HCT116 (cell line): ENCODE measurements around the gene TRIM5. TPM values are rescaled to one million over a fixed set of nuclear protein-coding genes. Genes with fewer than 3 reads are reported as not detected.

Source experiments
- ATAC-seq: fragments of 200-7000 bp; cut with Tn5 transposase; 2 replicates; pipeline ENCODE4 v1.9.1; 2020; ENCODE audit warnings: mild to moderate bottlenecking, moderate library complexity
- BruUV-seq: library from RNA; stranded (reverse); fragments of 400-500 nt; replicated peaks from 2 replicates; lab custom pipeline; 2021; lab: Mats Ljungman, UMichigan
- CTCF ChIA-PET: fragments of 300-600 bp; sonication (Branson Sonifier 250); formaldehyde crosslinking; loops from one replicate; lab custom pipeline; 2021; ENCODE audit warnings: antibody characterized with exemption; lab: Charles Lee
- POLR2A ChIA-PET: fragments of 300-600, 350-600 bp; sonication (Branson Sonifier 250); formaldehyde crosslinking; loops from one replicate; lab custom pipeline; 2021; ENCODE audit warnings: antibody characterized with exemption; lab: Charles Lee
- RAD21 ChIA-PET, 2 experiments: fragments of 300-600 bp; sonication (Branson Sonifier 250); formaldehyde crosslinking; loops; one replicate each; lab custom pipeline; 2023; ENCODE audit warnings: low total read pairs in 2 of 2; ENCODE audit not compliant: uncharacterized antibody in 2 of 2, unreplicated experiment in 2 of 2, low non-redundant PET in 1 of 2; lab: Charles Lee
- DNase-seq: peaks from one replicate; pipeline ENCODE4 v3.0.0-alpha.2; 2010; ENCODE audit warnings: low read depth, low spot score
- H2AFZ ChIP-seq: fragments of 200-600 bp; shearing (Covaris generic), sonication (generic); 2 replicates; pipeline ENCODE4 v1.6.1; 2017; ENCODE audit warnings: low read depth, mixed run types, mixed read lengths, antibody characterized with exemption, low read length; ENCODE audit not compliant: poor library complexity, severe bottlenecking
- H3K27ac ChIP-seq: 2 replicates; pipeline ENCODE4 v1.5.1; 2012; ENCODE audit warnings: low read depth, low read length
- H3K27me3 ChIP-seq: fragments of 200-600 bp; sonication (generic); 2 replicates; pipeline ENCODE4 v1.6.1; 2016; ENCODE audit warnings: mixed run types, low read length, mixed read lengths; ENCODE audit not compliant: insufficient read depth
- H3K36me3 ChIP-seq, 2 experiments: fragments of 200-500 bp in 1 of 2; fragments of 200-600 bp in 1 of 2; sonication (Bioruptor generic) in 1 of 2; sonication (generic) in 1 of 2; 2 replicates each; pipeline versions ENCODE4 v1.5.1 to v1.6.1; 2014 to 2016; ENCODE audit warnings: low read length in 2 of 2, inconsistent platforms in 1 of 2, mixed read lengths in 1 of 2, mixed run types in 1 of 2; ENCODE audit not compliant: insufficient read depth in 2 of 2, control insufficient read depth in 1 of 2
- H3K4me1 ChIP-seq, 2 experiments: fragments of 200-600 bp in 1 of 2; sonication (generic) in 1 of 2; 2 replicates each; pipeline versions ENCODE4 v1.5.1 to v1.6.1; 2012 to 2017; ENCODE audit warnings: low read length in 2 of 2, inconsistent platforms in 1 of 2, mild to moderate bottlenecking in 1 of 2, mixed read lengths in 1 of 2, mixed run types in 1 of 2, moderate library complexity in 1 of 2; ENCODE audit not compliant: insufficient read depth in 2 of 2, control insufficient read depth in 1 of 2
- H3K4me2 ChIP-seq: fragments of 200-600 bp; sonication (generic); 2 replicates; pipeline ENCODE4 v1.6.1; 2017; ENCODE audit warnings: mixed run types, low read length, mixed read lengths
- H3K4me3 ChIP-seq, 2 experiments: fragments of 200-600 bp in 1 of 2; sonication (generic) in 1 of 2; replicated peaks in 1 of 2; 2 replicates each; pipeline ENCODE4 v1.5.1; 2011 to 2016; ENCODE audit warnings: low read length in 2 of 2, control low read depth in 1 of 2, low read depth in 1 of 2, mild to moderate bottlenecking in 1 of 2, mixed read lengths in 1 of 2, mixed run types in 1 of 2
- H3K79me2 ChIP-seq: fragments of 200-600 bp; sonication (generic); 2 replicates; pipeline ENCODE4 v1.6.1; 2017; ENCODE audit warnings: mild to moderate bottlenecking, mixed run types, low read length, moderate library complexity, mixed read lengths; ENCODE audit not compliant: insufficient read depth
- H3K9ac ChIP-seq: fragments of 200-600 bp; sonication (generic); 2 replicates; pipeline ENCODE4 v1.6.1; 2016; ENCODE audit warnings: low read length, mixed read lengths
- H3K9me2 ChIP-seq: fragments of 200-600 bp; sonication (generic), shearing (Covaris generic); 2 replicates; pipeline ENCODE4 v1.6.1; 2017; ENCODE audit warnings: mixed run types, mild to moderate bottlenecking, moderate library complexity; ENCODE audit not compliant: insufficient read depth
- H3K9me3 ChIP-seq, 2 experiments: fragments of 200-500 bp in 1 of 2; fragments of 200-600 bp in 1 of 2; sonication (Bioruptor generic) in 1 of 2; sonication (generic) in 1 of 2; 2 replicates each; pipeline ENCODE4 v1.6.1; 2014 to 2017; ENCODE audit warnings: low read length in 2 of 2, mixed read lengths in 2 of 2, inconsistent platforms in 1 of 2, low read depth in 1 of 2, mild to moderate bottlenecking in 1 of 2, mixed run types in 1 of 2, moderate library complexity in 1 of 2; ENCODE audit not compliant: control insufficient read depth in 1 of 2, insufficient read depth in 1 of 2
- H4K20me1 ChIP-seq: fragments of 200-600 bp; sonication (generic), shearing (Covaris generic); 2 replicates; pipeline ENCODE4 v1.6.1; 2017; ENCODE audit warnings: mixed run types, mild to moderate bottlenecking, moderate library complexity; ENCODE audit not compliant: insufficient read depth
- CBX3 ChIP-seq: IDR thresholded peaks from 2 replicates; pipeline ENCODE4 v1.6.1; 2012; ENCODE audit warnings: low read depth
- CEBPB ChIP-seq: IDR thresholded peaks from 2 replicates; pipeline ENCODE4 v1.6.1; 2012; ENCODE audit warnings: low read depth
- EGR1 ChIP-seq: IDR thresholded peaks from 2 replicates; pipeline ENCODE4 v1.6.1; 2012; ENCODE audit warnings: low read depth
- ELF1 ChIP-seq: IDR thresholded peaks from 2 replicates; pipeline ENCODE4 v1.6.1; 2012; ENCODE audit warnings: low read depth, borderline replicate concordance
- EZH2 ChIP-seq: fragments of 200-600 bp; sonication (generic); IDR thresholded peaks from 2 replicates; pipeline ENCODE4 v1.6.1; 2017; ENCODE audit warnings: antibody characterized with exemption, mixed run types
- EZH2phosphoT487 ChIP-seq: fragments of 200-600 bp; IDR thresholded peaks from 2 replicates; pipeline ENCODE4 v1.6.1; 2018; ENCODE audit warnings: antibody characterized with exemption, borderline replicate concordance
- JUND ChIP-seq: IDR thresholded peaks from 2 replicates; pipeline ENCODE4 v1.6.1; 2012
- POLR2A ChIP-seq: IDR thresholded peaks from 2 replicates; pipeline ENCODE4 v1.7.0; 2011; ENCODE audit warnings: borderline replicate concordance; ENCODE audit not compliant: insufficient read depth, insufficient read length; ENCODE audit errors: extremely low read depth
- POLR2AphosphoS5 ChIP-seq: IDR thresholded peaks from 2 replicates; pipeline ENCODE4 v1.6.1; 2011; ENCODE audit warnings: mild to moderate bottlenecking, low read depth, low read length, moderate library complexity
- RAD21 ChIP-seq: IDR thresholded peaks from 2 replicates; pipeline ENCODE4 v1.6.1; 2012; ENCODE audit warnings: low read depth, mild to moderate bottlenecking
- SIN3A ChIP-seq: IDR thresholded peaks from 2 replicates; pipeline ENCODE4 v1.6.1; 2012; ENCODE audit warnings: low read depth
- SP1 ChIP-seq: IDR thresholded peaks from 2 replicates; pipeline ENCODE4 v1.6.1; 2012; ENCODE audit warnings: low read depth
- SRF ChIP-seq: IDR thresholded peaks from 2 replicates; pipeline ENCODE4 v1.6.1; 2012; ENCODE audit warnings: low read depth
- TCF7L2 ChIP-seq: IDR thresholded peaks from 2 replicates; pipeline ENCODE4 v1.7.0; 2011; ENCODE audit warnings: borderline replicate concordance, inconsistent platforms; ENCODE audit not compliant: insufficient read depth, insufficient read length; ENCODE audit errors: extremely low read depth
- YY1 ChIP-seq: IDR thresholded peaks from 2 replicates; pipeline ENCODE4 v1.6.1; 2011; ENCODE audit warnings: low read length, low read depth, moderate library complexity, mild to moderate bottlenecking; ENCODE audit not compliant: insufficient replicate concordance; ENCODE audit errors: extremely low read depth
- ZFX ChIP-seq: fragments of 450-650 bp; IDR thresholded peaks from 2 replicates; pipeline ENCODE4 v1.6.1; 2017
- ZNF274 ChIP-seq: fragments of 200-500 bp; sonication (Bioruptor generic); IDR thresholded peaks from 2 replicates; pipeline ENCODE4 v1.6.1; 2014; ENCODE audit warnings: mild to moderate bottlenecking, low read depth, low read length, inconsistent platforms
- intact Hi-C: fragments of 100-400 bp; cut with micrococcal nuclease; formaldehyde crosslinking; loops from 2 replicates; pipeline ENCODE4 v1.10.0; 2022
- total RNA-seq: library from RNA; stranded (reverse); gene quantifications from one replicate; pipeline ENCODE4 v1.2.1, GENCODE V29; 2021; ENCODE audit not compliant: unreplicated experiment
- TF ChIP-seq, protein P1 (sequence below), 3 experiments: fragments of 200-600 bp in 1 of 3; sonication (generic) in 1 of 3; IDR thresholded peaks in 2 of 3; conservative IDR thresholded peaks in 1 of 3; 2 replicates each; pipeline ENCODE4 v1.5.1; 2012 to 2017; ENCODE audit warnings: low read depth in 2 of 3, low read length in 2 of 3, antibody characterized with exemption in 1 of 3, borderline replicate concordance in 1 of 3, control low read depth in 1 of 3, mild to moderate bottlenecking in 1 of 3, mixed read lengths in 1 of 3, mixed run types in 1 of 3, moderate library complexity in 1 of 3; ENCODE audit not compliant: insufficient read depth in 1 of 3
- TF ChIP-seq, protein P2 (sequence below): IDR thresholded peaks from 2 replicates; pipeline ENCODE4 v1.6.1; 2012; ENCODE audit warnings: low read depth
- TF ChIP-seq, protein P3 (sequence below): IDR thresholded peaks from 2 replicates; pipeline ENCODE4 v1.6.1; 2011; ENCODE audit warnings: mild to moderate bottlenecking, low read length, moderate library complexity; ENCODE audit not compliant: insufficient replicate concordance; ENCODE audit errors: extremely low read depth

TRIM5 gene
- total RNA-seq, 1 experiment from 2014 or later = 13.7 TPM

DNA sequence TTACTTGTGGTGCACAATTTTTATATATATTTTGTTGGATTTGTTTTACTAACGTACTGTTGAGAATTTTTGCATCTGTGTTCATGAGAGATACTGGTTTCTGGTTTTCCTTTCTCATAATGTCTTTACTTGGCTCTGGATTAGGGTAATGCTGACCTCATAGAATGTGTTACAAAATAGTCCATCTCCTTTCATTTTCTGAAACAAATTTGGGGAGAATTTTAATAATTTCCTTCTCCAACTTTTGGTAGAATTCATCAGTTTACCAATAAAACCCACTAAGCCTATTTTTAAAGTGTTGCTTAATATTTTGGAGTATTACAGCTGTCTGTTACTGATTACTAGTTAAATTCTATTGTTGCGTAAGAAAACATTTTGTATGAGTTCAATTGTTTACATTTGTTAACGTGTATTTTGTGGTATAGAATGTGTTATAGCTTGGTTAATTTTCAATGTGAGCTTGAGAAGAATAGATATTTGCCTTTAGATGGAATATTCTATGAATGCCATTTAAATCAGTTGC, 16.2 kb upstream of the TRIM5 start:
- no peaks in the 10 kb centered on the region for H4K20me1 ChIP-seq
- BruUV-seq = no TSS peak
- ATAC-seq (no peak), DNase-seq (no peak)
- no peak overlapping the region for H2AFZ ChIP-seq
- intact Hi-C loops = no loop called here
- H3K79me2 ChIP-seq = no peaks in the 10 kb centered on the region
- no peak overlapping the region for H3K4me3 ChIP-seq
- POLR2A ChIA-PET = interaction anchor here (1.3 kb wide), 1 partner anchor 16 kb away, joined by 3 read pairs; the partner anchor contains the start of gene TRIM5
- no peaks in the 10 kb centered on the region for H3K36me3 ChIP-seq
- H3K9ac ChIP-seq = no peak overlapping the region
- CTCF ChIA-PET = no interaction called here
- RAD21 ChIA-PET = no interaction called here
- H3K9me3 ChIP-seq = no peaks in the 10 kb centered on the region
- TF ChIP-seq POLR2AphosphoS5 (no peak), EZH2phosphoT487 (no peak), ELF1 (no peak), CBX3 (no peak), CEBPB (no peak), SRF (no peak), SIN3A (no peak), ZFX (no peak), ZNF274 (no peak), EZH2 (no peak), RAD21 (no peak), POLR2A (no peak), JUND (no peak), EGR1 (no peak), TCF7L2 (no peak), YY1 (no peak), SP1 (no peak)
- TF ChIP-seq, protein P1, sequence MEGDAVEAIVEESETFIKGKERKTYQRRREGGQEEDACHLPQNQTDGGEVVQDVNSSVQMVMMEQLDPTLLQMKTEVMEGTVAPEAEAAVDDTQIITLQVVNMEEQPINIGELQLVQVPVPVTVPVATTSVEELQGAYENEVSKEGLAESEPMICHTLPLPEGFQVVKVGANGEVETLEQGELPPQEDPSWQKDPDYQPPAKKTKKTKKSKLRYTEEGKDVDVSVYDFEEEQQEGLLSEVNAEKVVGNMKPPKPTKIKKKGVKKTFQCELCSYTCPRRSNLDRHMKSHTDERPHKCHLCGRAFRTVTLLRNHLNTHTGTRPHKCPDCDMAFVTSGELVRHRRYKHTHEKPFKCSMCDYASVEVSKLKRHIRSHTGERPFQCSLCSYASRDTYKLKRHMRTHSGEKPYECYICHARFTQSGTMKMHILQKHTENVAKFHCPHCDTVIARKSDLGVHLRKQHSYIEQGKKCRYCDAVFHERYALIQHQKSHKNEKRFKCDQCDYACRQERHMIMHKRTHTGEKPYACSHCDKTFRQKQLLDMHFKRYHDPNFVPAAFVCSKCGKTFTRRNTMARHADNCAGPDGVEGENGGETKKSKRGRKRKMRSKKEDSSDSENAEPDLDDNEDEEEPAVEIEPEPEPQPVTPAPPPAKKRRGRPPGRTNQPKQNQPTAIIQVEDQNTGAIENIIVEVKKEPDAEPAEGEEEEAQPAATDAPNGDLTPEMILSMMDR (IDR thresholded peaks at IDR 0.05 in 2 of 3, conservative IDR thresholded peaks at IDR 0.05 in 1 of 3; ENCODE audit: borderline replicate concordance in 1 of 3, insufficient read depth in 1 of 3, low read depth in 2 of 3, low read length in 2 of 3) = no peak
- TF ChIP-seq, protein P2, sequence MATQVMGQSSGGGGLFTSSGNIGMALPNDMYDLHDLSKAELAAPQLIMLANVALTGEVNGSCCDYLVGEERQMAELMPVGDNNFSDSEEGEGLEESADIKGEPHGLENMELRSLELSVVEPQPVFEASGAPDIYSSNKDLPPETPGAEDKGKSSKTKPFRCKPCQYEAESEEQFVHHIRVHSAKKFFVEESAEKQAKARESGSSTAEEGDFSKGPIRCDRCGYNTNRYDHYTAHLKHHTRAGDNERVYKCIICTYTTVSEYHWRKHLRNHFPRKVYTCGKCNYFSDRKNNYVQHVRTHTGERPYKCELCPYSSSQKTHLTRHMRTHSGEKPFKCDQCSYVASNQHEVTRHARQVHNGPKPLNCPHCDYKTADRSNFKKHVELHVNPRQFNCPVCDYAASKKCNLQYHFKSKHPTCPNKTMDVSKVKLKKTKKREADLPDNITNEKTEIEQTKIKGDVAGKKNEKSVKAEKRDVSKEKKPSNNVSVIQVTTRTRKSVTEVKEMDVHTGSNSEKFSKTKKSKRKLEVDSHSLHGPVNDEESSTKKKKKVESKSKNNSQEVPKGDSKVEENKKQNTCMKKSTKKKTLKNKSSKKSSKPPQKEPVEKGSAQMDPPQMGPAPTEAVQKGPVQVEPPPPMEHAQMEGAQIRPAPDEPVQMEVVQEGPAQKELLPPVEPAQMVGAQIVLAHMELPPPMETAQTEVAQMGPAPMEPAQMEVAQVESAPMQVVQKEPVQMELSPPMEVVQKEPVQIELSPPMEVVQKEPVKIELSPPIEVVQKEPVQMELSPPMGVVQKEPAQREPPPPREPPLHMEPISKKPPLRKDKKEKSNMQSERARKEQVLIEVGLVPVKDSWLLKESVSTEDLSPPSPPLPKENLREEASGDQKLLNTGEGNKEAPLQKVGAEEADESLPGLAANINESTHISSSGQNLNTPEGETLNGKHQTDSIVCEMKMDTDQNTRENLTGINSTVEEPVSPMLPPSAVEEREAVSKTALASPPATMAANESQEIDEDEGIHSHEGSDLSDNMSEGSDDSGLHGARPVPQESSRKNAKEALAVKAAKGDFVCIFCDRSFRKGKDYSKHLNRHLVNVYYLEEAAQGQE = no peak
- TF ChIP-seq, protein P3, sequence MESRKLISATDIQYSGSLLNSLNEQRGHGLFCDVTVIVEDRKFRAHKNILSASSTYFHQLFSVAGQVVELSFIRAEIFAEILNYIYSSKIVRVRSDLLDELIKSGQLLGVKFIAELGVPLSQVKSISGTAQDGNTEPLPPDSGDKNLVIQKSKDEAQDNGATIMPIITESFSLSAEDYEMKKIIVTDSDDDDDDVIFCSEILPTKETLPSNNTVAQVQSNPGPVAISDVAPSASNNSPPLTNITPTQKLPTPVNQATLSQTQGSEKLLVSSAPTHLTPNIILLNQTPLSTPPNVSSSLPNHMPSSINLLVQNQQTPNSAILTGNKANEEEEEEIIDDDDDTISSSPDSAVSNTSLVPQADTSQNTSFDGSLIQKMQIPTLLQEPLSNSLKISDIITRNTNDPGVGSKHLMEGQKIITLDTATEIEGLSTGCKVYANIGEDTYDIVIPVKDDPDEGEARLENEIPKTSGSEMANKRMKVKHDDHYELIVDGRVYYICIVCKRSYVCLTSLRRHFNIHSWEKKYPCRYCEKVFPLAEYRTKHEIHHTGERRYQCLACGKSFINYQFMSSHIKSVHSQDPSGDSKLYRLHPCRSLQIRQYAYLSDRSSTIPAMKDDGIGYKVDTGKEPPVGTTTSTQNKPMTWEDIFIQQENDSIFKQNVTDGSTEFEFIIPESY = no peak
- H3K4me2 ChIP-seq = no peak overlapping the region
- no peaks in the 10 kb centered on the region for H3K4me1 ChIP-seq
- H3K27ac ChIP-seq = no peak overlapping the region
- H3K9me2 ChIP-seq = no peaks in the 10 kb centered on the region
- H3K27me3 ChIP-seq = peaks cover 39% of the 10 kb centered on the region
